HEK293 (cell line): Measurements from ENCODE around the gene CILP.

Source experiments
- CTCF ChIA-PET: fragments of 350-600 bp; formaldehyde crosslinking; extraction: SDS; loops from one replicate; lab custom pipeline; 2021; ENCODE audit warnings: antibody characterized with exemption; lab: Yijun Ruan, JAX
- POLR2A ChIA-PET: fragments of 300-600 bp; formaldehyde crosslinking; extraction: SDS; loops from one replicate; lab custom pipeline; 2020; ENCODE audit warnings: antibody characterized with exemption, inconsistent platforms; lab: Yijun Ruan, JAX
- H3K27ac ChIP-seq: fragments of 200-500 bp; sonication (Bioruptor generic); 2 replicates; pipeline ENCODE4 v1.5.1; 2014; ENCODE audit warnings: low read depth, low read length, control low read depth, inconsistent platforms; ENCODE audit errors: extremely low read depth
- H3K36me3 ChIP-seq, 2 experiments: fragments of 200-500 bp in 1 of 2; sonication (Bioruptor generic) in 1 of 2; 1 replicate in 1 of 2; 2 replicates in 1 of 2; pipeline ENCODE4 v1.5.1; 2014 to 2017; ENCODE audit warnings: inconsistent platforms in 2 of 2, low read length in 2 of 2; ENCODE audit not compliant: control insufficient read depth in 2 of 2, insufficient read depth in 1 of 2
- H3K4me1 ChIP-seq: fragments of 200-500 bp; sonication (Bioruptor generic); 2 replicates; pipeline ENCODE4 v1.5.1; 2014; ENCODE audit warnings: mild to moderate bottlenecking, low read length, inconsistent platforms; ENCODE audit not compliant: control insufficient read depth, insufficient read depth
- H3K4me3 ChIP-seq: 2 replicates; pipeline ENCODE4 v1.5.1; 2011; ENCODE audit warnings: low read depth, mild to moderate bottlenecking, control low read depth, low read length, moderate library complexity
- H3K9me3 ChIP-seq: fragments of 200-500 bp; sonication (Bioruptor generic); 2 replicates; pipeline ENCODE4 v1.5.1; 2014; ENCODE audit warnings: low read depth, low read length, inconsistent platforms; ENCODE audit not compliant: control insufficient read depth, insufficient read depth
- CTCF ChIP-seq: fragments of 450-650 bp; formaldehyde crosslinking; IDR thresholded peaks from 2 replicates; pipeline ENCODE4 v1.5.1; 2016; ENCODE audit warnings: missing biosample characterization, missing genetic modification characterization
- GLIS1 ChIP-seq: fragments of 450-650 bp; formaldehyde crosslinking; IDR thresholded peaks from 2 replicates; pipeline ENCODE4 v1.5.1; 2016; ENCODE audit warnings: missing biosample characterization, missing genetic modification characterization
- KLF7 ChIP-seq: fragments of 450-650 bp; formaldehyde crosslinking; IDR thresholded peaks from 2 replicates; pipeline ENCODE4 v1.5.1; 2016; ENCODE audit warnings: missing biosample characterization, missing genetic modification characterization, borderline replicate concordance
- OVOL3 ChIP-seq: fragments of 450-650 bp; formaldehyde crosslinking; IDR thresholded peaks from 2 replicates; pipeline ENCODE4 v1.5.1; 2016; ENCODE audit warnings: missing biosample characterization, missing genetic modification characterization
- PRDM10 ChIP-seq: fragments of 450-650 bp; formaldehyde crosslinking; IDR thresholded peaks from 2 replicates; pipeline ENCODE4 v1.5.1; 2016; ENCODE audit warnings: missing biosample characterization, missing genetic modification characterization
- ZBTB17 ChIP-seq: fragments of 450-650 bp; formaldehyde crosslinking; IDR thresholded peaks from 2 replicates; pipeline ENCODE4 v1.5.1; 2016; ENCODE audit warnings: missing biosample characterization, missing genetic modification characterization
- ZFHX2 ChIP-seq: fragments of 450-650 bp; formaldehyde crosslinking; conservative IDR thresholded peaks from 2 replicates; pipeline ENCODE4 v1.5.1; 2016; ENCODE audit warnings: missing biosample characterization, missing genetic modification characterization
- ZNF112 ChIP-seq: fragments of 450-650 bp; formaldehyde crosslinking; IDR thresholded peaks from 2 replicates; pipeline ENCODE4 v1.5.0; 2017; ENCODE audit warnings: missing biosample characterization, missing genetic modification characterization
- ZNF175 ChIP-seq: fragments of 450-650 bp; formaldehyde crosslinking; IDR thresholded peaks from 2 replicates; pipeline ENCODE4 v1.5.1; 2016; ENCODE audit warnings: missing biosample characterization, missing genetic modification characterization
- ZNF23 ChIP-seq: fragments of 450-650 bp; formaldehyde crosslinking; IDR thresholded peaks from 2 replicates; pipeline ENCODE4 v1.5.1; 2016; ENCODE audit warnings: missing biosample characterization, missing genetic modification characterization, borderline replicate concordance
- ZNF280D ChIP-seq: fragments of 450-650 bp; formaldehyde crosslinking; IDR thresholded peaks from 2 replicates; pipeline ENCODE4 v1.5.1; 2016; ENCODE audit warnings: missing biosample characterization, missing genetic modification characterization
- ZNF513 ChIP-seq: fragments of 450-650 bp; IDR thresholded peaks from 2 replicates; pipeline ENCODE4 v1.5.1; 2018; ENCODE audit warnings: missing biosample characterization, missing genetic modification characterization
- ZNF518A ChIP-seq: fragments of 450-650 bp; formaldehyde crosslinking; conservative IDR thresholded peaks from 2 replicates; pipeline ENCODE4 v1.5.1; 2016; ENCODE audit warnings: low read depth, missing biosample characterization, missing genetic modification characterization
- ZNF624 ChIP-seq: fragments of 450-650 bp; formaldehyde crosslinking; IDR thresholded peaks from 2 replicates; pipeline ENCODE4 v1.5.1; 2017; ENCODE audit warnings: missing biosample characterization, missing genetic modification characterization
- ZSCAN16 ChIP-seq: fragments of 450-650 bp; formaldehyde crosslinking; IDR thresholded peaks from 2 replicates; pipeline ENCODE4 v1.5.1; 2016; ENCODE audit warnings: missing biosample characterization, missing genetic modification characterization
- TF ChIP-seq, protein P1 (sequence below): fragments of 450-650 bp; IDR thresholded peaks from 2 replicates; pipeline ENCODE4 v1.5.1; 2018; ENCODE audit warnings: missing biosample characterization, mild to moderate bottlenecking, missing genetic modification characterization
- TF ChIP-seq, protein P2 (sequence below): fragments of 450-650 bp; formaldehyde crosslinking; IDR thresholded peaks from 2 replicates; pipeline ENCODE4; 2016; ENCODE audit warnings: missing biosample characterization, missing genetic modification characterization

The CILP gene

DNA sequence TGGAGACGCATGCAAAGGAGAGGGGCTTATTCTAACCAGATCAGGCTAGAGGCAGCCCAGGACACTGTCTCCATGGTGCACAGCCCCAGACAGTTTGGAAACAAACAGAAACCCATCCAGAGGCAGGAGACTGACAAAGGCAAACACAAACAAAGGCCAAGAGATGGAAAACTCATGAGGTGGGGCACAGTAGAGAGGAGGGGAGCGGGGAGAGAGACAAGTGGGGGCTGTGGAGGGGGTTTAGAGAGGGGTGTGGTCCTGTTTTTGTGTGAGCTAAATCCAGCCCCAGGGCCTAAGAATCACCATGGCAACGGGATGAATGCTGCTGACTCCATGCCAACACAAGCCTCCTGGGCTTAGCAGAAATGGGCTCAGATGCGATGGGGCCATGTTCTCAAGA is 43.1 kb upstream of the CILP start (continued):
- TF ChIP-seq PRDM10 (no peak), ZNF175 (tag by site-specific recombination) (no peak), OVOL3 (no peak), CTCF (tag by site-specific recombination) (no peak), ZNF23 (tag by site-specific recombination) (no peak), ZSCAN16 (tag by site-specific recombination) (no peak), ZNF280D (no peak), ZNF518A (tag by site-specific recombination) (no peak), ZNF624 (no peak)
- TF ChIP-seq, all 188 proteins: peak for 2

DNA sequence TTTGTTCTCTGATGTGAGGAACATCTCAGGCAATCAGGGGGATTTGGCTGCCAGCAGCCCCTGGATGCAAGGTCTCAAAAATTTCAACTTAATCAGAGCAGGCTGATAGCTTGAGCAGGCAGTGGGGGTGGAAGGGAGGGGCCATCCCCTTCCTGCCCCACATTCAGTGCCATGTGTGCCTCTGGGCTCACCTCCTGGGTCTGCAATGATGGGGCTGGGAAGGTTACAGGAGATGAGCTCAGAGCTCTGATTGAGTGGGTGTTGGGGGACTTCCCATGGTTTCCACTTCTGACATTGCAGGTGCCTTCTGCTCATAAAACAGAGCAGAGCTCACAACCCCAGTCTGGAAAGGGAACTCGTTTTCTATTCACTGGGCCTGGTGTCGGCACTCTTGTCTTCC is 38.4 kb upstream of the CILP start:
- no peaks in the 10 kb centered on the region for H3K9me3 ChIP-seq
- H3K27ac ChIP-seq: no peak overlapping the region
- no peaks in the 10 kb centered on the region for H3K4me1 ChIP-seq
- no peak overlapping the region for H3K4me3 ChIP-seq
- ChIA-PET POLR2A (interaction anchor here (0.7 kb wide), 1 partner anchor 28 kb away, joined by 4 read pairs; no protein-coding TSS in a partner anchor), CTCF (no interaction called here)
- no peaks in the 10 kb centered on the region for H3K36me3 ChIP-seq
- peak; percentile 36; the same call in 1 of the 2 replicates for TF ChIP-seq GLIS1 (tag by site-specific recombination)
- peak; percentile 45 for TF ChIP-seq ZFHX2 (tag by site-specific recombination)
- TF ChIP-seq, protein P1, sequence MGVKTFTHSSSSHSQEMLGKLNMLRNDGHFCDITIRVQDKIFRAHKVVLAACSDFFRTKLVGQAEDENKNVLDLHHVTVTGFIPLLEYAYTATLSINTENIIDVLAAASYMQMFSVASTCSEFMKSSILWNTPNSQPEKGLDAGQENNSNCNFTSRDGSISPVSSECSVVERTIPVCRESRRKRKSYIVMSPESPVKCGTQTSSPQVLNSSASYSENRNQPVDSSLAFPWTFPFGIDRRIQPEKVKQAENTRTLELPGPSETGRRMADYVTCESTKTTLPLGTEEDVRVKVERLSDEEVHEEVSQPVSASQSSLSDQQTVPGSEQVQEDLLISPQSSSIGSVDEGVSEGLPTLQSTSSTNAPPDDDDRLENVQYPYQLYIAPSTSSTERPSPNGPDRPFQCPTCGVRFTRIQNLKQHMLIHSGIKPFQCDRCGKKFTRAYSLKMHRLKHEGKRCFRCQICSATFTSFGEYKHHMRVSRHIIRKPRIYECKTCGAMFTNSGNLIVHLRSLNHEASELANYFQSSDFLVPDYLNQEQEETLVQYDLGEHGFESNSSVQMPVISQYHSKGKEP (tag by site-specific recombination): no peak
- no peak for TF ChIP-seq KLF7 (tag by site-specific recombination)
- TF ChIP-seq ZNF513 (tag by site-specific recombination): no peak
- TF ChIP-seq ZBTB17: peak; percentile 72
- TF ChIP-seq, protein P2, sequence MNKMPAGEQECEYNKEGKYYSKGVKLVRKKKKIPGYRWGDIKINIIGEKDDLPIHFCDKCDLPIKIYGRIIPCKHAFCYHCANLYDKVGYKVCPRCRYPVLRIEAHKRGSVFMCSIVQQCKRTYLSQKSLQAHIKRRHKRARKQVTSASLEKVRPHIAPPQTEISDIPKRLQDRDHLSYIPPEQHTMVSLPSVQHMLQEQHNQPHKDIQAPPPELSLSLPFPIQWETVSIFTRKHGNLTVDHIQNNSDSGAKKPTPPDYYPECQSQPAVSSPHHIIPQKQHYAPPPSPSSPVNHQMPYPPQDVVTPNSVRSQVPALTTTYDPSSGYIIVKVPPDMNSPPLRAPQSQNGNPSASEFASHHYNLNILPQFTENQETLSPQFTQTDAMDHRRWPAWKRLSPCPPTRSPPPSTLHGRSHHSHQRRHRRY (tag by site-specific recombination): no peak
- no peak for TF ChIP-seq ZNF112 (tag by site-specific recombination)
